ENCODE data around the gene ADSS2.

DNA sequence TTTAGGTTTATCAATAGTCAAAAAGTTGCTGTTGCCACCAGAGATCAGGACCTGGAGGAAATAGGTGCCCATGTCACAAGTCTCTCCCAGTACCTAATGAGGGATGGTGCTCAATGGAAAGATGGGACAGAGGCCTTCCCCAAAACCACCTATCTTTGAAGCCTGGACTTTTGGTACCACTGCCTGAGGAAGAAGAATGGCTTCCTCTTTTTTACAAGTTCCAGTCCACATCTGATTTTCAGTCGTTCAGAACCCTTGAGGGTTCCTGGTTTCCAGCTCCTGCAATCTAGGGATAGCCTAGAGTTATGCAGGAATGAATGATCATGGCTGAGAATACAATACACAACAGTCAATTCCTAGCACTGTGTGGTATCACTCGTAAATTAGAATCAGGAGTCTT, 15.0 kb upstream of the ADSS2 start:
- no peak for TF ChIP-seq TAF1 (IDR thresholded peaks at IDR 0.05; ENCODE audit: low read depth, low read length)
- TF ChIP-seq POLR2AphosphoS5 (IDR thresholded peaks at IDR 0.05; ENCODE audit: low read depth, low read length) = no peak
- TF ChIP-seq POLR2A (IDR thresholded peaks at IDR 0.05; ENCODE audit: low read depth, low read length) = no peak
- no peak for TF ChIP-seq PAX5 (IDR thresholded peaks at IDR 0.05; ENCODE audit: insufficient read depth, low read length, severe bottlenecking)
